Type B pancreatic cell (in vitro differentiated cells): ENCODE data around the gene APEX2. TPM values are rescaled to one million over a fixed set of nuclear protein-coding genes. Genes with fewer than 3 reads are reported as not detected.
A peak's percentile ranks its signal among the peaks of the same experiment; 100 is the strongest.

ENCODE experiments used
- DNase-seq: peaks from one replicate; pipeline ENCODE4 v3.0.0; 2021; ENCODE audit warnings: mixed read lengths; ENCODE audit not compliant: unreplicated experiment; ENCODE audit errors: extremely low spot score
- H3K27ac Mint-ChIP-seq: 2 replicates; pipeline ENCODE4 v1.8.0; 2021; ENCODE audit warnings: mild to moderate bottlenecking, mixed read lengths
- H3K27me3 Mint-ChIP-seq: 2 replicates; pipeline ENCODE4 v1.8.0; 2021; ENCODE audit warnings: mixed read lengths
- H3K36me3 Mint-ChIP-seq: 2 replicates; pipeline ENCODE4 v1.8.0; 2021; ENCODE audit warnings: mixed read lengths
- H3K4me1 Mint-ChIP-seq: one replicate; pipeline ENCODE4 v1.8.0; 2021; ENCODE audit warnings: mixed read lengths; ENCODE audit not compliant: unreplicated experiment
- H3K4me3 Mint-ChIP-seq: 2 replicates; pipeline ENCODE4 v1.8.0; 2021; ENCODE audit warnings: mild to moderate bottlenecking, mixed read lengths
- H3K9me3 Mint-ChIP-seq: 2 replicates; pipeline ENCODE4 v1.8.0; 2021; ENCODE audit warnings: mixed read lengths
- CTCF ChIP-seq: fragments of 200-600 bp; sonication (generic); conservative IDR thresholded peaks from 2 replicates; pipeline ENCODE4 v1.5.0; 2021; ENCODE audit warnings: antibody characterized with exemption, mild to moderate bottlenecking
- long read RNA-seq: library from polyadenylated mRNA; unstranded; transcript quantifications from one replicate; pipeline ENCODE4 v2.0.0, GENCODE V29; 2020
- total RNA-seq: library from RNA; stranded (reverse); gene quantifications from 2 replicates; pipeline ENCODE4 v1.2.1, GENCODE V29; 2021; ENCODE audit warnings: low replicate concordance

The APEX2 gene, protein sequence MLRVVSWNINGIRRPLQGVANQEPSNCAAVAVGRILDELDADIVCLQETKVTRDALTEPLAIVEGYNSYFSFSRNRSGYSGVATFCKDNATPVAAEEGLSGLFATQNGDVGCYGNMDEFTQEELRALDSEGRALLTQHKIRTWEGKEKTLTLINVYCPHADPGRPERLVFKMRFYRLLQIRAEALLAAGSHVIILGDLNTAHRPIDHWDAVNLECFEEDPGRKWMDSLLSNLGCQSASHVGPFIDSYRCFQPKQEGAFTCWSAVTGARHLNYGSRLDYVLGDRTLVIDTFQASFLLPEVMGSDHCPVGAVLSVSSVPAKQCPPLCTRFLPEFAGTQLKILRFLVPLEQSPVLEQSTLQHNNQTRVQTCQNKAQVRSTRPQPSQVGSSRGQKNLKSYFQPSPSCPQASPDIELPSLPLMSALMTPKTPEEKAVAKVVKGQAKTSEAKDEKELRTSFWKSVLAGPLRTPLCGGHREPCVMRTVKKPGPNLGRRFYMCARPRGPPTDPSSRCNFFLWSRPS
- 17.1 and 24.3 TPM in 2 replicates for total RNA-seq
- long read RNA-seq, transcript APEX2-201 (6 exons, 3,245 nt), result major isoform, 52 of 59 reads
- long read RNA-seq, partial matches to known transcripts, result 3 of 59 reads
- long read RNA-seq, other reads (novel, unspliced or antisense), result 3 of 59 reads

GRCh38 chrX:54999717-55000598 is at the start of gene APEX2:
TSS of gene APEX2 (plus strand) at chrX:55000363. CDS start at chrX:55000423, 60 bp downstream.
- Mint-ChIP-seq H3K27me3 (no peaks in the 10 kb centered on the region), H3K4me1 (no peaks in the 10 kb centered on the region), H3K36me3 (peaks cover 7% of the 10 kb centered on the region), H3K4me3 (peak within 1 kb of the TSS; percentile 92), H3K9me3 (no peaks in the 10 kb centered on the region), H3K27ac (peak within 1 kb of the TSS; percentile 89)
- peak; percentile 87 for DNase-seq
- TF ChIP-seq CTCF, result no peak

GRCh38 chrX:54950730-54951375 is 49.3 kb upstream of the APEX2 start:
- Mint-ChIP-seq H3K27ac (no peak overlapping the region), H3K9me3 (no peaks in the 10 kb centered on the region), H3K27me3 (no peaks in the 10 kb centered on the region), H3K4me3 (no peak overlapping the region), H3K36me3 (no peaks in the 10 kb centered on the region), H3K4me1 (no peaks in the 10 kb centered on the region)
- DNase-seq, result no peak
- TF ChIP-seq CTCF, result no peak

DNA sequence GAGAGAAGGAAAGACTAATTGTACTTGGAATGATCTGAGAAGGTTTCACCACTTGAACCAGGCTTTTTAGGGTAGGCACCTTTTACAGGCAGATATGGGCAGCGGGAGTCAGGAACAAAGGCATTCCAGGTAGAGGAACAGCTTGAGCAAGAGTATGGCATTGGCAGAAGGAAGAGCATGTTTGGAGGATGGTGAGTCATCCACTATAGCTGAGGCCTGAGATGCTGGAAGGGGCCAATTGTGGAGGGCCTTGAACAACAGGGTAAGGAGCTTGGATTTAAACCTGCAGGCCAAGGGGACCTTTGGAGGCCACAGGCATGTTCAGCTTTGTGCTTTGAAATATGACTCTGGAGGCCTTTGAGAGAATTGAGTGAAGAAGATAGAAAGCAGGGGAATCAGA is 38.4 kb upstream of the APEX2 start:
- no peaks in the 10 kb centered on the region for H3K4me1 Mint-ChIP-seq
- no peak overlapping the region for H3K27ac Mint-ChIP-seq
- no peak for TF ChIP-seq CTCF
- no peak overlapping the region for H3K4me3 Mint-ChIP-seq
- no peak for DNase-seq
- no peaks in the 10 kb centered on the region for H3K36me3 Mint-ChIP-seq
- no peaks in the 10 kb centered on the region for H3K27me3 Mint-ChIP-seq
- H3K9me3 Mint-ChIP-seq, result no peaks in the 10 kb centered on the region

DNA sequence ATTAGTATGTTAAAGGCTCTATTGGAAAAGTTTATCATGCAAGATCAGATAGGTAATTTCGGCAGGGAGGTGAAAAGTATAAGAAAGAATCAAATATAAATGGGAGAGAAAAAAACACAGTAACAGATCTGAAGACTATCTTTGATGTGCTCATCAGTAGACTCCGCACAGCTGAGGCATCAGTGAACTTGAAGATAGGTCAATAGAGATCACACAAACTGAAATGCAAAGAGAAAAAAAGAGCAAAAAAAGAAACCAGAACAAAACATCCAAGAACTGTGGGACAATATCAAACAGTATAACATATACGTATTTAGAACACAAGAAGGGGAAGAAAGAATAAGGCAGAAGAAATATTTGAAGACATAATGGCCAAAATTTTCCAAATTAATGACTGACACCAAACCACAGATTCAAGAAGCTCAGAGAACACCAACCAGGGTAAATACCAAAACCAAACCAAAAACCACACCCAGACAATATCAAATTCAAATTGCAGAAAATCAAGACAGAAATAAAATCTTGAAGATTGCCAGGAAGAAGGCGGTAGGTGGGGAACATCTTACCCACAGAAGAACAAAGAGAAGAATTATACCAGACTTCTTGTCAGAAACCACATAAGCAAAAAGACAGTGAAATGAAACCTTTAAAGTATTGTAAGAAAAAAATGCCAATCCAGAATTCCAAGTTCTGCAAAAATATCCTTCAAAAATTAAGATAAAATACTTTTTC is 35.2 kb upstream of the APEX2 start:
- H3K36me3 Mint-ChIP-seq, result no peaks in the 10 kb centered on the region
- no peak for DNase-seq
- no peaks in the 10 kb centered on the region for H3K27me3 Mint-ChIP-seq
- H3K9me3 Mint-ChIP-seq, result peaks cover 3% of the 10 kb centered on the region
- H3K4me3 Mint-ChIP-seq, result no peak overlapping the region
- no peak overlapping the region for H3K27ac Mint-ChIP-seq
- H3K4me1 Mint-ChIP-seq, result no peaks in the 10 kb centered on the region
- no peak for TF ChIP-seq CTCF
